HG03196 (cell line): ENCODE results near the gene FOSL1.
"Not testable (repeated sequence)": the region's sequence is repeated elsewhere in the genome, so short reads cannot be mapped to it uniquely, and the experiment has no call there.

ENCODE experiments used
- ATAC-seq: cut with Tn5 transposase; IDR thresholded peaks from one replicate; pipeline ENCODE4 v1.9.1; 2021; ENCODE audit not compliant: unreplicated experiment

The FOSL1 gene

GRCh38 chr11:65854161-65854592, 46.0 kb downstream of the FOSL1 start:
- no peak for ATAC-seq

GRCh38 chr11:65853246-65853979, 46.8 kb downstream of the FOSL1 start:
- ATAC-seq, result no peak

GRCh38 chr11:65852508-65853245, 47.5 kb downstream of the FOSL1 start:
- ATAC-seq, result no peak

GRCh38 chr11:65851811-65852507, 48.2 kb downstream of the FOSL1 start:
- ATAC-seq, result no peak

- ATAC-seq, result no peak
Measured at GRCh38 chr11:65851083-65851579, 49.1 kb downstream of the FOSL1 start.

GRCh38 chr11:65850217-65851082, 49.7 kb downstream of the FOSL1 start:
- ATAC-seq, result no peak

- no peak for ATAC-seq
Measured at GRCh38 chr11:65849771-65850216, 50.4 kb downstream of the FOSL1 start.

GRCh38 chr11:65849366-65849765, 50.8 kb downstream of the FOSL1 start:
- no peak for ATAC-seq

- ATAC-seq, result not testable (repeated sequence)
Measured at GRCh38 chr11:65848693-65849092, 51.5 kb downstream of the FOSL1 start.

- ATAC-seq, result no peak
Measured at GRCh38 chr11:65847746-65848145, 52.4 kb downstream of the FOSL1 start.

GRCh38 chr11:65844231-65844872, 55.8 kb downstream of the FOSL1 start:
- ATAC-seq, result no peak

GRCh38 chr11:65843811-65844210, 56.4 kb downstream of the FOSL1 start:
- ATAC-seq, result no peak

- ATAC-seq, result no peak
Measured at GRCh38 chr11:65842144-65842543, 58.0 kb downstream of the FOSL1 start.
